Subcutaneous adipose tissue (tissue), 4 donors: ENCODE data around the gene MTERF4. TPM values are rescaled to one million over a fixed set of nuclear protein-coding genes. Genes with fewer than 3 reads are reported as not detected.

Experiments used
- CTCF ChIP-seq: fragments of 450-650 bp; IDR thresholded peaks from one replicate; pipeline ENCODE4 v1.5.1; 2016; ENCODE audit warnings: low read depth, mild to moderate bottlenecking, control low read depth, antibody characterized with exemption, moderate library complexity
- total RNA-seq, 4 donors: library from RNA; depleted of rRNA; stranded (reverse); fragments of >200 nt; gene quantifications; one replicate each; pipeline ENCODE4 v1.1.0, GENCODE V29; 2016

Gene MTERF4
- total RNA-seq, 4 donors from 2014 or later, result 31.6 to 45.2 (median 38.4) TPM

GRCh38 chr2:241091201-241091600 lies 10.9 kb downstream of the MTERF4 start:
- TF ChIP-seq CTCF, result no peak

GRCh38 chr2:241088791-241089732 lies 13.0 kb downstream of the MTERF4 start:
- TF ChIP-seq CTCF, result no peak

GRCh38 chr2:241088376-241088775 lies 13.7 kb downstream of the MTERF4 start:
- no peak for TF ChIP-seq CTCF

GRCh38 chr2:241087420-241088268 lies 14.4 kb downstream of the MTERF4 start:
- TF ChIP-seq CTCF, result no peak

- TF ChIP-seq CTCF, result no peak
Measured at GRCh38 chr2:241084856-241085444, 17.1 kb downstream of the MTERF4 start.

GRCh38 chr2:241083091-241083415 lies 19.0 kb downstream of the MTERF4 start:
- no peak for TF ChIP-seq CTCF
